Upper lobe of right lung (tissue), 1 donor: ENCODE results near the gene RFX7. TPM values are rescaled to one million over a fixed set of nuclear protein-coding genes. Genes with fewer than 3 reads are reported as not detected.
A peak's percentile ranks its signal among the peaks of the same experiment; 100 is the strongest.

ENCODE experiments used
- ATAC-seq: fragments of 200-7000 bp; cut with Tn5 transposase; one replicate; pipeline ENCODE4 v1.9.1; 2020; ENCODE audit warnings: mild to moderate bottlenecking, moderate library complexity
- DNase-seq: peaks from one replicate; pipeline ENCODE4 v3.0.0-alpha.2; 2020
- H3K27ac ChIP-seq: fragments of 200-600 bp; one replicate; pipeline ENCODE4 v1.8.0; 2022
- H3K27me3 ChIP-seq: fragments of 200-600 bp; one replicate; pipeline ENCODE4 v1.8.0; 2022; ENCODE audit warnings: mild to moderate bottlenecking
- H3K36me3 ChIP-seq: fragments of 200-600 bp; one replicate; pipeline ENCODE4 v1.8.0; 2022
- H3K4me1 ChIP-seq: fragments of 200-600 bp; one replicate; pipeline ENCODE4 v1.8.0; 2022
- H3K4me3 ChIP-seq: fragments of 200-600 bp; one replicate; pipeline ENCODE4 v1.8.0; 2022; ENCODE audit warnings: mild to moderate bottlenecking
- H3K9me3 ChIP-seq: fragments of 200-600 bp; one replicate; pipeline ENCODE4 v1.8.0; 2022
- intact Hi-C: fragments of 100-400 bp; cut with DNase I; formaldehyde crosslinking; loops from one replicate; pipeline ENCODE4 v1.11.0; 2022
- total RNA-seq: library from RNA; stranded (reverse); fragmentation: NEBNext Ultra II Directional; extraction: Animal tissue kit (Norgen Biotek cat#: 25700); gene quantifications from one replicate; pipeline ENCODE4 v1.2.1, GENCODE V29; 2021
- TF ChIP-seq, protein P1 (sequence below): fragments of 200-600 bp; IDR thresholded peaks from one replicate; pipeline ENCODE4 v1.8.0; 2022; ENCODE audit warnings: antibody characterized with exemption
- donor health status: DM: no; HTN: yes; CAD: no; lungs with severe emphysema.

Gene RFX7
- total RNA-seq, 1 donor from 2014 or later, result 15.7 TPM

DNA sequence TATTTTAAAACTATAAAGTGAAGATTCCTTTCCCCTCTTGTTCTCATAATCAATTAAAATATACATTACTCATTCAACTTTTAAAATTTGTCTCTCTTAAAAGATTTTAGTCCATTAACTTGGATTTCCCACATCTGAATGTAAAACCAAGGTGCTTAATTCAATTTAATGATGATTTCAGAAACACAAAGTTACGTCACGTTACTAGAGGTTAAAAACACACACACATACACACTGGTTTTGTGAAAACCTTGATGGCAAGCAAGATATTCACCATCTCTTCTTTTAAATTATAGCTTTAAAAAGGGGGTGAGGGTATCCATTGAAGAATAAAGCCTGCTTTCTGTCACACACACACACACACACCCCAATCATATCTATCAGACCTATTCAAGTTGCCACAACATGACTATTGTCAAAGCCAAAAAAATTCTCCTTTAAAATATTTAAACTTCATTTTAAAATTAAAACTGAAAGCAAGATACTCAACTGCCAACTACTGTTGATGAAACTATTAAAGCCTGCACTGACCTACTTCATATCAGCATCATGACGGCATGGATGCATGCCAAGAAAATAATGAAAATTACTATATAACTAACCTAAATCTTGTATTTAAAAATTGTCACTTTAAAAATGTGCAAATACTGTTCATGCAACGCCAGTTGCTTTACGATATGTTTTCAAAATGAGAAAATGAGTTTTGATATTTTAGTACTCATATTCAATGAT, 2.1 kb downstream of the RFX7 start:
- Histone ChIP-seq H3K36me3 (no peaks in the 10 kb centered on the region), H3K4me3 (peak overlapping the region; percentile 70)
- intact Hi-C loops, result no loop called here

DNA sequence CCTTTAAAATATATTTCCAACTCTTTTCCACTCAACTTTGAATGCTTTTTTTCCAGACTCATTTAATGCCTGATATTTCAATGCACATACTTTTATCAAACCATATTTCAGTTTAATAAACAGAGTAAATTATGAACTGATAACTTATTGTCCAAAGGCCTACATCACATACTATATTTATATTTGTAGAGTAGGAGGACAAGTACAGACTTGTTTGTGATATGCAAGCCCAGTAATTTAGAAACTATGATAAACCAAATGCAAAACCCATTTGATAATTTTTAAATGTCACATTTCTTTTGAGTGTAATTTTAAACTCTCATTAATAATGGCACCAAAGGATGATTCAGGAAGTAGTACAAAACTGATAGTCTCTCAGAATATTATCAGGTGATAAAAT, 3.3 kb downstream of the RFX7 start:
- Histone ChIP-seq H3K4me3 (no peak overlapping the region), H3K27ac (no peak overlapping the region), H3K36me3 (no peaks in the 10 kb centered on the region), H3K4me1 (peaks cover 19% of the 10 kb centered on the region), H3K27me3 (no peaks in the 10 kb centered on the region), H3K9me3 (no peaks in the 10 kb centered on the region)
- intact Hi-C loops, result no loop called here
- no peak for DNase-seq
- TF ChIP-seq, protein P1, sequence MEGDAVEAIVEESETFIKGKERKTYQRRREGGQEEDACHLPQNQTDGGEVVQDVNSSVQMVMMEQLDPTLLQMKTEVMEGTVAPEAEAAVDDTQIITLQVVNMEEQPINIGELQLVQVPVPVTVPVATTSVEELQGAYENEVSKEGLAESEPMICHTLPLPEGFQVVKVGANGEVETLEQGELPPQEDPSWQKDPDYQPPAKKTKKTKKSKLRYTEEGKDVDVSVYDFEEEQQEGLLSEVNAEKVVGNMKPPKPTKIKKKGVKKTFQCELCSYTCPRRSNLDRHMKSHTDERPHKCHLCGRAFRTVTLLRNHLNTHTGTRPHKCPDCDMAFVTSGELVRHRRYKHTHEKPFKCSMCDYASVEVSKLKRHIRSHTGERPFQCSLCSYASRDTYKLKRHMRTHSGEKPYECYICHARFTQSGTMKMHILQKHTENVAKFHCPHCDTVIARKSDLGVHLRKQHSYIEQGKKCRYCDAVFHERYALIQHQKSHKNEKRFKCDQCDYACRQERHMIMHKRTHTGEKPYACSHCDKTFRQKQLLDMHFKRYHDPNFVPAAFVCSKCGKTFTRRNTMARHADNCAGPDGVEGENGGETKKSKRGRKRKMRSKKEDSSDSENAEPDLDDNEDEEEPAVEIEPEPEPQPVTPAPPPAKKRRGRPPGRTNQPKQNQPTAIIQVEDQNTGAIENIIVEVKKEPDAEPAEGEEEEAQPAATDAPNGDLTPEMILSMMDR, result no peak
- ATAC-seq, result no peak

More for the DNA sequence above, 2.1 kb downstream of the RFX7 start:
- Histone ChIP-seq H3K4me1 (peaks cover 24% of the 10 kb centered on the region), H3K27me3 (no peaks in the 10 kb centered on the region), H3K9me3 (no peaks in the 10 kb centered on the region), H3K27ac (no peak overlapping the region)
- TF ChIP-seq, protein P1, result no peak
- DNase-seq (no peak), ATAC-seq (no peak)

DNA sequence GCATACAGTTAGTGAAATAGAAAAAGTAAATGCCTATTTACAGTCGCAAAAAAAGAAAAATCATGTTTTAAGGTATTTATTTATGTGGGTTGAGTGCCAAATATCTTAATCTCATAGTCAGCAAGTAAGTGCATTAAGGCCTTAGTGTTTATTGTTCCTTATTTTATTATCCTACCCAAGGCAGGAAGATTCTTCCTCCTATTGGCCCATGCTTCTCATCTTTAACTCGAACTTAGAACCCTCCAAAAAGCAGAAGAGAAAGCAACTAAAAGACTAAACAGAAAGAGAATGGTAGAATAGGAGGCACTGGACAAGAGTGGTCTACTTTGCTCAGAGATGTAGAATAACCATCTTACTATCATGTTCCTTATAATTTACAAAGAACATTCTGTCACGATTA, 7.5 kb downstream of the RFX7 start:
- peaks cover 12% of the 10 kb centered on the region for H3K9me3 ChIP-seq
- DNase-seq (no peak), ATAC-seq (peak; percentile 26)
- no peaks in the 10 kb centered on the region for H3K36me3 ChIP-seq
- peaks cover 10% of the 10 kb centered on the region for H3K4me1 ChIP-seq
- H3K27ac ChIP-seq, result no peak overlapping the region
- no peaks in the 10 kb centered on the region for H3K27me3 ChIP-seq
- intact Hi-C loops, result no loop called here
- TF ChIP-seq, protein P1, result no peak
- H3K4me3 ChIP-seq, result no peak overlapping the region

DNA sequence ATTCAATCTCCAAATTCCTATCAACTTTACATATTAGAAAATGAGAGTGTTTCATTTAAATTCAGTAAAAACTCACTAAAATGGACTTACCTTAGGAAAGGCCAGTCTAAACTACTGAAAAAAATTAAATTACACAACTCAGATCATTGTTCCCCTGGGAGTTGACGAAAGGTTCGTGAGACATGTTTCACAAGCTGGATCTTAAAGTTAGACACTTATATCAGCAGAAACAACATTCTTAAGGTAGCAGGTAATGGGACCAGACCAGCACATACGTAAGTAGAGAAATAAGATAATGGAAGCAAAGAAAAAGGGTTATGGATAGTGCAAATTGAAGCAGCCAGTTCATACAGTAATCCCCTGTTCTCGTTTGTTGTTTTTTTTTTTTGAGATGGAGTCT, 8.9 kb downstream of the RFX7 start:
- Histone ChIP-seq H3K27ac (no peak overlapping the region), H3K9me3 (peaks cover 12% of the 10 kb centered on the region), H3K36me3 (no peaks in the 10 kb centered on the region), H3K4me3 (no peak overlapping the region), H3K27me3 (no peaks in the 10 kb centered on the region), H3K4me1 (no peaks in the 10 kb centered on the region)
- ATAC-seq (peak; percentile 22), DNase-seq (no peak)
- intact Hi-C loops, result no loop called here
- TF ChIP-seq, protein P1, result no peak

DNA sequence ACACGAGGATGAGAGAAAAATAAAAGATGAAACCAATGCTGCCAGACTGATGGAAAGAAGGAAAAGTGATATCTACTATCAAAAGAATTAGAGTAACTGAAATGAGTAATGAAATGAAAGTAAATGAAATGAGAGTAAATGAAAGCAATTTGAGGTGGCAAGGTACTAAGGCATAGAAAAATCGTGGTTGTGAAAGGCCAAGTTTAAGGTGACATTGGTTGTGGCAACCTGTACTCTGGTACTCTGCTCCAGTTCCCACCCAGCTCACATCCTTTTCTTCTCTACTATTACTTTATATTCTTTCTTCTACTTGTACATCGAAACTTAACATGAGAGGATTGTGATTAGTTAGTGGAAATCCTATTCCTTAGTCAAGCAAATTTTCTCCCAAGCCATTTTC, 10.1 kb downstream of the RFX7 start:
- no peak for DNase-seq
- intact Hi-C loops, result no loop called here

More for the DNA sequence above, 10.1 kb downstream of the RFX7 start:
- no peak for ATAC-seq
- Histone ChIP-seq H3K27me3 (no peaks in the 10 kb centered on the region), H3K27ac (no peak overlapping the region), H3K36me3 (no peaks in the 10 kb centered on the region), H3K4me3 (no peak overlapping the region), H3K4me1 (no peaks in the 10 kb centered on the region), H3K9me3 (peaks cover 12% of the 10 kb centered on the region)
- TF ChIP-seq, protein P1, result no peak
